Heart left ventricle (tissue), 16 donors: ENCODE measurements around the gene KRT2. TPM values are rescaled to one million over a fixed set of nuclear protein-coding genes. Genes with fewer than 3 reads are reported as not detected.

Source experiments
- ATAC-seq, 4 donors: fragments of 200-7000 bp; cut with Tn5 transposase; one replicate each; pipeline ENCODE4 v1.9.1; 2020 to 2022; ENCODE audit warnings: moderate library complexity in 4 of 4, mild to moderate bottlenecking in 3 of 4, moderate number of reproducible peaks in 1 of 4
- DNase-seq, 5 donors: peaks; one replicate each; pipeline ENCODE4 v3.0.0-alpha.2; 2020
- H3K27ac ChIP-seq, 12 donors: fragments of 200-600 bp; sonication (generic) in 4 of 12; one replicate each; pipeline versions ENCODE4 v1.5.0 to v1.8.0; 2016 to 2022; ENCODE audit warnings: mild to moderate bottlenecking in 2 of 12
- H3K27me3 ChIP-seq, 9 donors: fragments of 200-600 bp; sonication (generic) in 2 of 9; one replicate each; pipeline versions ENCODE4 v1.5.1 to v1.8.0; 2016 to 2022; ENCODE audit warnings: mild to moderate bottlenecking in 3 of 9
- H3K36me3 ChIP-seq, 9 donors: fragments of 200-600 bp; sonication (generic) in 2 of 9; one replicate each; pipeline versions ENCODE4 v1.5.0 to v1.8.0; 2018 to 2022; ENCODE audit warnings: mild to moderate bottlenecking in 2 of 9
- H3K4me1 ChIP-seq, 12 donors: fragments of 200-600 bp; sonication (generic) in 4 of 12; one replicate each; pipeline versions ENCODE4 v1.5.0 to v1.8.0; 2016 to 2022; ENCODE audit warnings: mild to moderate bottlenecking in 3 of 12
- H3K4me3 ChIP-seq, 12 donors: fragments of 200-600 bp; sonication (generic) in 4 of 12; one replicate each; pipeline versions ENCODE4 v1.5.0 to v1.8.0; 2017 to 2022; ENCODE audit warnings: mild to moderate bottlenecking in 9 of 12, moderate library complexity in 4 of 12
- H3K9me3 ChIP-seq, 12 donors: fragments of 200-600 bp; sonication (generic) in 4 of 12; one replicate each; pipeline versions ENCODE4 v1.5.0 to v1.8.0; 2016 to 2022; ENCODE audit warnings: mild to moderate bottlenecking in 1 of 12
- CTCF ChIP-seq, 12 donors: fragments of 200-600 bp; sonication (generic) in 4 of 12; IDR thresholded peaks; one replicate each; pipeline versions ENCODE4 v1.5.0 to v1.8.0; 2018 to 2022; ENCODE audit warnings: antibody characterized with exemption in 12 of 12, mild to moderate bottlenecking in 5 of 12
- POLR2A ChIP-seq, 2 donors: fragments of 450-650 bp; IDR thresholded peaks; one replicate each; pipeline ENCODE4 v1.6.1; 2017; ENCODE audit warnings: antibody characterized with exemption in 2 of 2, mild to moderate bottlenecking in 2 of 2, moderate library complexity in 2 of 2
- WGBS, 4 donors: extraction: QIAGEN DNeasy Blood & Tissue Kit in 2 of 4; methylation state at CpG; one replicate each; pipeline versions ENCODE4 v1.1.5 to v1.1.7; 2013 to 2018; 5-methylcytosine and 5-hydroxymethylcytosine counted together
- intact Hi-C, 10 donors: fragments of 100-400 bp; cut with DNase I; formaldehyde crosslinking; loops; one replicate each; pipeline versions ENCODE4 v1.11.1 to v1.14.2; 2022
- polyA plus RNA-seq, 2 donors: library from polyadenylated mRNA; stranded (reverse); fragments of 200-250 nt; gene quantifications; one replicate each; pipeline ENCODE4 v1.2.3, GENCODE V29; 2013
- total RNA-seq, 9 donors: library from RNA; depleted of rRNA in 2 of 9; stranded (reverse); fragments of >200 nt in 2 of 9; fragmentation: NEBNext Ultra II Directional in 3 of 9; extraction: Animal tissue kit (Norgen Biotek cat#: 25700) in 3 of 9; gene quantifications; one replicate each; pipeline versions ENCODE4 v1.1.0 to v1.2.4, GENCODE V29; 2016 to 2023
- donor health status: ischemic (EF 13 %, LVEDD 7.1; RV severe dilation, severe dysfunction).
- donor health status: healthy with polysubstance abuse.
- donor health status: DM: no; HTN: yes; CAD: no.
- donor health status: DM: no; HTN: no; CAD: no.
- donor health status: ischemic (EF 25% LVEDD 6.9; RV normal size, moderate dysfunction).
- donor health status: ischemic (EF 25% LVEDD 5.7; RV mildly dilated, moderate dysfunction).
- donor health status: healthy.
- donor health status: DM: yes; HTN: yes; CAD: no.
- donor health status: ischemic (EF 35%, LVEDD 5.7; RV mildly dilated, moderate dysfunction).
- donor health status: nonischemic (EF 11% LVEDD 7.7; RV severe dilation, severe dysfunction).
- donor health status: DM: yes; HTN: yes; CAD: no.
- donor health status: PGD.
- donor health status: ischemic (EF 29% LVEDD 5.4; RV normal size, mild dysfunction).
- donor health status: nonischemic (EF 23%, LVEDD 6.1; RV moderate dilation, normal function).

Gene KRT2
- total and polyA plus RNA-seq, 11 donors, result not detected

GRCh38 chr12:52631676-52632459 is 20.1 kb downstream of the KRT2 start:
- Histone ChIP-seq H3K36me3 (no peaks in the 10 kb centered on the region), H3K27ac (no peak overlapping the region), H3K9me3 (no peaks in the 10 kb centered on the region), H3K27me3 (peaks cover 0 to 13% (median 0%) of the 10 kb centered on the region in 9 donors), H3K4me3 (no peak overlapping the region), H3K4me1 (peaks cover 0 to 3% (median 0%) of the 10 kb centered on the region in 12 donors)
- WGBS, 4 donors, result 80 to 91% (median 83%) methylated on average over 6 of the region's 6 CpGs
- intact Hi-C loops, result no loop called here
- ATAC-seq, result no peak
- no peak for DNase-seq
- no peak for TF ChIP-seq CTCF (IDR thresholded peaks at IDR 0.05)
- no peak for TF ChIP-seq POLR2A (IDR thresholded peaks at IDR 0.05)

DNA sequence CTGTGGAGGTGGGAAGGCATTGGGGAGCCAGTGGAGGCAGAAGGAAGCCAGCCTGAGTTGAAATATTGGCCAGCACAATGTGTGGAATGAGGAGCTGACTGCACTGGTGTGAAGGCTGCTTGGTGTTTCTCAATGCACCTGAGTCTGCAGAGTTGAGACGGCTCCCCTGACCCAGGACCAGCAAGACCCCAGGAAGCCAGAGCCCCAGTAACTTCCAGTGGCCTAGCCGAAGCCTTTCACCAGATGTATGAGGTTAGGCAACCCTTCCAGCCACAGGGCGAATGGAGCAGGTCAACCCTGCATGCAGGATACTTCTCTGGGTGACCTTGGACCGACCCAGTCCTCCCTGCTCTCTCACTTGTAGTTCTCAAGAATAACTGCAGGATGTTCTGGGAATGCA is 20.7 kb downstream of the KRT2 start:
- DNase-seq (no peak), ATAC-seq (no peak)
- Histone ChIP-seq H3K4me1 (peaks cover 0 to 3% (median 0%) of the 10 kb centered on the region in 12 donors), H3K27ac (no peak overlapping the region), H3K4me3 (no peak overlapping the region), H3K9me3 (no peaks in the 10 kb centered on the region), H3K27me3 (peaks cover 0 to 13% (median 0%) of the 10 kb centered on the region in 9 donors), H3K36me3 (no peaks in the 10 kb centered on the region)
- 45 to 68% (median 54%) methylated on average over 3 to 4 of the region's 4 CpGs for WGBS, 4 donors
- intact Hi-C loops, result no loop called here
- TF ChIP-seq CTCF (IDR thresholded peaks at IDR 0.05) (no peak), POLR2A (IDR thresholded peaks at IDR 0.05) (no peak)

- intact Hi-C loops, result no loop called here
- Histone ChIP-seq H3K27ac (no peak overlapping the region), H3K4me1 (peaks cover 0 to 3% (median 0%) of the 10 kb centered on the region in 12 donors), H3K4me3 (no peak overlapping the region), H3K27me3 (peaks cover 0 to 13% (median 0%) of the 10 kb centered on the region in 9 donors), H3K9me3 (no peaks in the 10 kb centered on the region), H3K36me3 (no peaks in the 10 kb centered on the region)
- ATAC-seq, result no peak
- no peak for DNase-seq
- 62 to 70% (median 67%) methylated on average over 4 of the region's 4 CpGs for WGBS, 4 donors
- TF ChIP-seq POLR2A (IDR thresholded peaks at IDR 0.05) (no peak), CTCF (IDR thresholded peaks at IDR 0.05) (no peak)
These were observed 21.3 kb downstream of the KRT2 start for GRCh38 chr12:52630599-52631200.

- WGBS, 4 donors, result 74 to 85% (median 79%) methylated on average over 7 of the region's 7 CpGs
- Histone ChIP-seq H3K36me3 (no peaks in the 10 kb centered on the region), H3K9me3 (no peaks in the 10 kb centered on the region), H3K27ac (no peak overlapping the region), H3K4me1 (peaks cover 0 to 3% (median 0%) of the 10 kb centered on the region in 12 donors), H3K27me3 (peaks cover 0 to 13% (median 0%) of the 10 kb centered on the region in 9 donors), H3K4me3 (no peak overlapping the region)
- intact Hi-C loops, result no loop called here
- ATAC-seq (no peak), DNase-seq (no peak)
- TF ChIP-seq CTCF (IDR thresholded peaks at IDR 0.05) (no peak), POLR2A (IDR thresholded peaks at IDR 0.05) (no peak)
These were observed 22.0 kb downstream of the KRT2 start for GRCh38 chr12:52630008-52630500.
